ENCODE data around the gene CCNK. TPM values are rescaled to one million over a fixed set of nuclear protein-coding genes. Genes with fewer than 3 reads are reported as not detected.
A peak's percentile ranks its signal among the peaks of the same experiment; 100 is the strongest.

Gene CCNK
- total RNA-seq, 1 experiment from 2014 or later: 80.1 TPM

DNA sequence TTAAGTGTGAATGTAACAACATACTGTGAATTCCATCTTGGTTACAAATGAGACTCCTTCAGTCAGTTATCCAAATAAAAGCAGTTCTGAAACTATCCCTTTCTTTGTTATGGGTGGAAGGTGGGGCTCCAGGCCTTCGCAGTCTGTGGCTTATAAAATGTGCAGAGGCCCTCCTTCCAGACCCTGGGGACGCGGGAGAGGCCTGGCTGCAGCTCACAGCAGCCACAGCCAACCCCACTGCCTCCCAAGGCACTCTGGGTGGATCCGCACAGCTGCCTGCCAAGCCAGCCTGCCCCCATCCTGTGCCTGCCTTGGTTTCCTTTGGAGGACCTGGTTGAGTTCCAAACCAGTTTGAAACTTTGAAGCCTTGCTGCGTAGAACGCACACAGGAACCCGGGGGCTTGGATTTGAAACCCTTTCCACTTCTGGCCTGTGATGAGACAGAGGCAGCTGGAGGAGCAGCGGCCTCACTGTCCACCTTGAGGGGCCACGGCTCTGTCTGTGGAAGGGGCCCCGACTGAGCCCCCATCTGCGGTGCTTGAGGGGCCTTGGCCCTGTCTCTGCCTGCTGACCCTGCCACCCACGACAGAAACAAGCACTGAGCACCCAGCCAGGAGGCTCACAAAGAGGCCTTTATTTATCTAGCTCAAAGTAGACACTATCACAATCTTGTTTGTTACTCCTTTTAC, 30.4 kb downstream of the CCNK start:
- peaks cover 4 to 12% of the 10 kb centered on the region in 2 experiments for H3K4me1 Mint-ChIP-seq
- Histone ChIP-seq H2BK5ac (ENCODE audit: insufficient read length, low read length) (no peak overlapping the region), H4K8ac (replicated peaks; ENCODE audit: insufficient read length, low read depth, low read length) (no peak overlapping the region), H2AFZ (ENCODE audit: low read length) (no peak overlapping the region), H2BK12ac (ENCODE audit: insufficient read length, low read depth, low read length) (no peak overlapping the region), H3K79me1 (ENCODE audit: insufficient read depth, low read depth, low read length, poor library complexity, severe bottlenecking) (no peaks in the 10 kb centered on the region), H3K9me3 (ENCODE audit: control insufficient read depth, low read depth, low read length) (no peaks in the 10 kb centered on the region), H2BK15ac (ENCODE audit: low read depth, low read length) (no peak overlapping the region), H3K56ac (ENCODE audit: insufficient read length, low read depth, low read length) (no peak overlapping the region), H4K20me1 (ENCODE audit: control insufficient read depth, insufficient read depth, insufficient read length) (peaks cover 2% of the 10 kb centered on the region), H3K14ac (ENCODE audit: insufficient read depth, low read length) (no peak overlapping the region; the same call in 1 of the 2 replicates), H3K4me1 (ENCODE audit: insufficient read depth, low read length) (no peaks in the 10 kb centered on the region), H3K18ac (ENCODE audit: insufficient read length, low read depth, low read length) (no peak overlapping the region), H3K4me2 (ENCODE audit: insufficient read depth, insufficient read length, low read length) (no peak overlapping the region), H2AK5ac (ENCODE audit: insufficient read length, low read length) (no peak overlapping the region), H4K5ac (ENCODE audit: insufficient read length, low read depth, low read length) (no peak overlapping the region), H2BK20ac (ENCODE audit: low read depth, low read length, poor library complexity, severe bottlenecking) (no peak overlapping the region), H3K79me2 (ENCODE audit: insufficient read depth, low read length) (no peaks in the 10 kb centered on the region), H3K27me3 (ENCODE audit: insufficient read depth, low read length) (no peaks in the 10 kb centered on the region), H3T11ph (ENCODE audit: low read length) (no peak overlapping the region), H3K4ac (ENCODE audit: low read depth, low read length) (no peak overlapping the region), H2BK120ac (ENCODE audit: low read depth, low read length, poor library complexity, severe bottlenecking) (no peak overlapping the region), H3K23me2 (ENCODE audit: insufficient read length, low read depth, low read length, poor library complexity, severe bottlenecking) (no peaks in the 10 kb centered on the region), H3K9ac (ENCODE audit: extremely low read depth, insufficient read length, low read length) (no peak overlapping the region), H4K91ac (ENCODE audit: insufficient read length, low read depth, low read length) (no peak overlapping the region), H3K23ac (ENCODE audit: insufficient read length, low read depth, low read length) (no peak overlapping the region), H3K27ac (ENCODE audit: insufficient read length, low read depth, low read length) (no peak overlapping the region)
- peak overlapping the region in 2 of 3 experiments; percentile 21 to 64; a peak in 1 of 7 replicates for H3K27ac Mint-ChIP-seq
- DNase-seq: no peak
- TF ChIP-seq CTCF (conservative IDR thresholded peaks at IDR 0.05): no peak
- H3K9me3 Mint-ChIP-seq: no peaks in the 10 kb centered on the region
- WGBS (ENCODE audit: extremely low coverage, insufficient read length, low lambda C conversion rate): no CpG with 5 or more reads among the region's 12 CpGs
- peaks cover 10 to 45% (median 33%) of the 10 kb centered on the region in 3 experiments; a peak in 6 of 7 replicates for H3K36me3 Mint-ChIP-seq (ENCODE audit: insufficient read depth in 1 of 3, low read depth in 3 of 3)
- H3K4me3 Mint-ChIP-seq: no peak overlapping the region
- no peaks in the 10 kb centered on the region for H3K27me3 Mint-ChIP-seq (ENCODE audit: low read depth)
